Mucosa of rectum (tissue), 2 donors: ENCODE results near the gene LPA.

Experiments used
- H3K27ac ChIP-seq, 2 donors: one replicate each; pipeline ENCODE4 v1.7.0; 2013; ENCODE audit warnings: inconsistent platforms in 2 of 2, low read depth in 2 of 2, low read length in 2 of 2
- H3K27me3 ChIP-seq, 2 donors: one replicate each; pipeline ENCODE4 v1.7.0; 2013; ENCODE audit warnings: low read length in 2 of 2; ENCODE audit not compliant: control insufficient read depth in 2 of 2, insufficient read depth in 2 of 2
- H3K36me3 ChIP-seq, 2 donors: one replicate each; pipeline ENCODE4 v1.7.0; 2013; ENCODE audit warnings: low read length in 2 of 2; ENCODE audit not compliant: control insufficient read depth in 2 of 2, insufficient read depth in 2 of 2
- H3K4me1 ChIP-seq, 2 donors: one replicate each; pipeline ENCODE4 v1.7.0; 2013; ENCODE audit warnings: low read length in 2 of 2, mild to moderate bottlenecking in 1 of 2; ENCODE audit not compliant: control insufficient read depth in 2 of 2, insufficient read depth in 2 of 2
- H3K4me3 ChIP-seq, 2 donors: one replicate each; pipeline ENCODE4 v1.7.0; 2013; ENCODE audit warnings: low read length in 2 of 2
- H3K9ac ChIP-seq, 2 donors: one replicate each; pipeline ENCODE4 v1.7.0; 2013; ENCODE audit warnings: low read length in 2 of 2, low read depth in 1 of 2, mild to moderate bottlenecking in 1 of 2
- H3K9me3 ChIP-seq, 2 donors: one replicate each; pipeline ENCODE4 v1.7.0; 2013; ENCODE audit warnings: low read length in 2 of 2; ENCODE audit not compliant: control insufficient read depth in 2 of 2
- donor health status: healthy.
- donor health status: Normal muscosa, but diverticular disease.

LPA gene

DNA sequence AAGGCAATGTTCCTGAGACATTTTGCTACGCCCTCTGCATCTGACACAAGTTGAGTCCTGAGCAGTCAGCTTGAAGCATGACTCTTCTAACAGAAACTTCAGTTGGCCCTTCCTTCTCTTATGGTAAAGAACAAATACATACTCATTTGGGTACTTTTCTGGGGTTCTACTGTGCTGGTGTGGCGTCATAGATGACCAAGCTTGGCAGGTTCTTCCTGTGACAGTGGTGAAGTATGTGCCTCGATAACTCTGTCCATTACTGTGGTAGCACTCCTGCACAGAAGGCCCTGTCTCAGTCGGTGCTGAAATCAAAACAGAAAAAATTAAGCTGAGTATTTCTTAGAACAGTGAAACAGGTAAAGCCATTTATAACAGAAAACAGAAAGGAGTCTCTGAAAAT lies 163.4 kb downstream of the LPA start:
- Histone ChIP-seq H3K4me3 (no peak overlapping the region), H3K27ac (no peak overlapping the region), H3K9me3 (peaks cover 0 to 3% of the 10 kb centered on the region in 2 donors), H3K36me3 (no peaks in the 10 kb centered on the region), H3K27me3 (no peaks in the 10 kb centered on the region), H3K4me1 (no peaks in the 10 kb centered on the region), H3K9ac (no peak overlapping the region)

DNA sequence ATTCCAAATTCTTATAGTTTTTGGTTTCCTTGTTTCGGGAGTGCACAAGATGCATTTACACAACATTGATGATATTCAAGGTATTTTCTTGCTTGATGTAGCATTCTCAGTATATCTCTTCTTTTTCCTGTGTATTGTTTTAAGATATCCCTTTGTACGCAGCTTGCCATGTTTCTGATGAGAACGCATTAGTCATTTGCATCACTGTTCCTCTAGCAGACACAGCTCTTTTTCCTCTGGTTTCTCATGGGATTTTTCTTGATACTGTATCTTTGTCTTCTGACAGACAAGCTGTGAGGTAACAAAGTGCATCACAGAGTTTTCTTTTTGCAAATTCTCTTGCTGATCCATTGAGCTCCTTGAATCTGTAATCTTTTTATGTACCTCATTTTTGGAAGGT lies 169.5 kb downstream of the LPA start:
- Histone ChIP-seq H3K27me3 (no peaks in the 10 kb centered on the region), H3K4me3 (no peak overlapping the region), H3K27ac (no peak overlapping the region), H3K9me3 (no peaks in the 10 kb centered on the region), H3K36me3 (no peaks in the 10 kb centered on the region), H3K9ac (no peak overlapping the region), H3K4me1 (no peaks in the 10 kb centered on the region)

DNA sequence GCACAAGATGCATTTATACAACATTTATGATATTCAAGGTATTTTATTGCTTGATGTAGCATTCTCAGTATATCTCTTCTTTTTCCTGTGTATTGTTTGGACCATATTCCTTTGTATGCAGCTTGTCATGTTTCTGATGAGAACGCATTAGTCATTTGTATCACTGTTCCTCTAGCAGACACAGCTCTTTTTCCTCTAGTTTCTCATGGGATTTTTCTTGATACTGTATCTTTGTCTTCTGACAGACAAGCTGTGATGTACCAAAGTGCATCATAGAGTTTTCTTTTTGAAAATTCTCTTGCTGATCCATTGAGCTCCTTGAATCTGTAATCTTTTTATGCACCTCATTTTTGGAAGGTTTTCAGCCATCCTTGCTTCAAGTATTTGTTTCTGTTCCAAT lies 175.0 kb downstream of the LPA start:
- H3K4me1 ChIP-seq = no peaks in the 10 kb centered on the region
- no peaks in the 10 kb centered on the region for H3K27me3 ChIP-seq
- H3K9ac ChIP-seq = no peak overlapping the region
- H3K36me3 ChIP-seq = no peaks in the 10 kb centered on the region
- no peak overlapping the region for H3K27ac ChIP-seq
- H3K4me3 ChIP-seq = no peak overlapping the region
- no peaks in the 10 kb centered on the region for H3K9me3 ChIP-seq

DNA sequence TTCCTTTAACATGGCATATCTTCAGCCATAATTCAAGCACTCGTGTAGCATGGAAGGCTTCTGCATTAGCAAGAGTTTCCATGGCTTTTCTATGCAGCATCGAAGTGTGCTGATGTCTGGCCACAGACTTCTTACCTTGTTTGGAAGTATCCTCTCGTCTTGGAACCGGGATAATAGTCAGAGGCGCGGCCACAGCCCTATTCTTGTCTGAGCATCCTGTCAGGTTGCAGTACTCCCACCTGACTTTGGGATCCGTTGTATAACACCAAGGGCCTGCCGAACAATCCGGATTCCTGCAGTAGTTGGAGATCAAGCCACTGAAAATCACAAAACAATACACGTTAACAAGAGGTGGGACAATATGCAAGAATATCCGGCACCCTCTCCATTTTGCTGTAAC lies 177.0 kb downstream of the LPA start:
- Histone ChIP-seq H3K9me3 (no peaks in the 10 kb centered on the region), H3K27me3 (no peaks in the 10 kb centered on the region), H3K4me3 (no peak overlapping the region), H3K9ac (no peak overlapping the region), H3K4me1 (no peaks in the 10 kb centered on the region), H3K27ac (no peak overlapping the region), H3K36me3 (no peaks in the 10 kb centered on the region)
